ENCODE results near the gene AOC3. TPM values are rescaled to one million over a fixed set of nuclear protein-coding genes. Genes with fewer than 3 reads are reported as not detected.

Gene AOC3
- total and polyA plus RNA-seq, 2 donors (not counting 3 experiments of a cell fraction or from before 2014, with no cell fraction given): 0.11 to 0.27 TPM

DNA sequence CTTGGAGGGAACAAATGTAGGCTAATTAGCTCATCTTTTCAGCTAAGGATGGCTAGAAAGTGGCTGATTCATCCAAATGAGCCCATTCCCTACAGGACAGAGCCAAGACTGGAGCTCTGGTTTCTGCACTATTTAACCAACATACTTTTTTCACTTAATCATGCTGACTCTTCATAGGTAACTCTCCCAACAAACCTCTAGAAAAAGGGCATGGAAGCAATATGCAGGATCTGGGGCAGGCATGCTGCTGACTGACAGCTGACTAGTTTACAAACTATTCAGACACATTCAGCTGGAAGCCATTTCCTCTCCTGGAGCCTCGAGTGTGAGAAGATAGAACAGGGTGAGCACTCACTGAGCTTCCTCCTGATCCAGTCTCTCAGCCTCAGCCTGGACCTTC lies 33.1 kb upstream of the AOC3 start:
- peaks cover 7% of the 10 kb centered on the region for H3K79me2 ChIP-seq (ENCODE audit: control insufficient read depth, insufficient read depth, low read length)
- dilution Hi-C loops (cut with MboI; ENCODE audit: extremely low pct_ligation_motif_present, low sequenced_read_pairs): loop anchor here (10.0 kb wide), 1 partner anchor 213 kb away; the partner anchor contains the start of genes RETREG3 and TUBG1
- H2AFZ ChIP-seq (ENCODE audit: low read depth, low read length): no peak overlapping the region
- TF ChIP-seq FOS (IDR thresholded peaks at IDR 0.05; ENCODE audit: borderline replicate concordance, insufficient read depth, low read length): no peak
- no peak for TF ChIP-seq POLR2A (IDR thresholded peaks at IDR 0.05; ENCODE audit: low read depth, low read length)
- TF ChIP-seq, protein P1, sequence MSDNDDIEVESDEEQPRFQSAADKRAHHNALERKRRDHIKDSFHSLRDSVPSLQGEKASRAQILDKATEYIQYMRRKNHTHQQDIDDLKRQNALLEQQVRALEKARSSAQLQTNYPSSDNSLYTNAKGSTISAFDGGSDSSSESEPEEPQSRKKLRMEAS (IDR thresholded peaks at IDR 0.05; ENCODE audit: insufficient read depth, insufficient read length): no peak
- TF ChIP-seq, protein P2, sequence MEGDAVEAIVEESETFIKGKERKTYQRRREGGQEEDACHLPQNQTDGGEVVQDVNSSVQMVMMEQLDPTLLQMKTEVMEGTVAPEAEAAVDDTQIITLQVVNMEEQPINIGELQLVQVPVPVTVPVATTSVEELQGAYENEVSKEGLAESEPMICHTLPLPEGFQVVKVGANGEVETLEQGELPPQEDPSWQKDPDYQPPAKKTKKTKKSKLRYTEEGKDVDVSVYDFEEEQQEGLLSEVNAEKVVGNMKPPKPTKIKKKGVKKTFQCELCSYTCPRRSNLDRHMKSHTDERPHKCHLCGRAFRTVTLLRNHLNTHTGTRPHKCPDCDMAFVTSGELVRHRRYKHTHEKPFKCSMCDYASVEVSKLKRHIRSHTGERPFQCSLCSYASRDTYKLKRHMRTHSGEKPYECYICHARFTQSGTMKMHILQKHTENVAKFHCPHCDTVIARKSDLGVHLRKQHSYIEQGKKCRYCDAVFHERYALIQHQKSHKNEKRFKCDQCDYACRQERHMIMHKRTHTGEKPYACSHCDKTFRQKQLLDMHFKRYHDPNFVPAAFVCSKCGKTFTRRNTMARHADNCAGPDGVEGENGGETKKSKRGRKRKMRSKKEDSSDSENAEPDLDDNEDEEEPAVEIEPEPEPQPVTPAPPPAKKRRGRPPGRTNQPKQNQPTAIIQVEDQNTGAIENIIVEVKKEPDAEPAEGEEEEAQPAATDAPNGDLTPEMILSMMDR (IDR thresholded peaks at IDR 0.05; ENCODE audit: extremely low read depth in 1 of 2, insufficient read depth in 1 of 2, low read depth in 1 of 2, low read length in 2 of 2): no peak
- no peak for TF ChIP-seq JUN (IDR thresholded peaks at IDR 0.05; ENCODE audit: borderline replicate concordance, insufficient read depth, insufficient read length, low read depth)
- no peak for TF ChIP-seq POLR2AphosphoS5 (IDR thresholded peaks at IDR 0.05; ENCODE audit: insufficient read depth, low read depth, low read length)
- no peak for TF ChIP-seq EZH2 (IDR thresholded peaks at IDR 0.05; ENCODE audit: borderline replicate concordance, low read depth, low read length, severe bottlenecking)
- no peak for TF ChIP-seq MYC (IDR thresholded peaks at IDR 0.05; ENCODE audit: low read depth, low read length)
- no peak for TF ChIP-seq GATA2 (IDR thresholded peaks at IDR 0.05; ENCODE audit: insufficient read depth, insufficient read length, low read depth, low read length)
- H4K20me1 ChIP-seq (replicated peaks; ENCODE audit: control insufficient read depth, extremely low read depth, insufficient read depth, low read length): no peaks in the 10 kb centered on the region
- no peak overlapping the region for H3K4me2 ChIP-seq (ENCODE audit: insufficient read depth, low read length)
- H3K4me1 ChIP-seq (ENCODE audit: control insufficient read depth, extremely low read depth, insufficient read depth, low read length): peaks cover 20% of the 10 kb centered on the region
- no peak overlapping the region for H3K27ac ChIP-seq (ENCODE audit: insufficient read depth, low read depth, low read length)
- no TSS peak for BruUV-seq (replicated peaks)
- H3K9ac ChIP-seq (replicated peaks; ENCODE audit: extremely low read depth, insufficient read depth, low read length): no peak overlapping the region
- FAIRE-seq (no peak), DNase-seq (ENCODE audit: low read depth, low spot score) (no peak)
- H3K27me3 ChIP-seq (ENCODE audit: control insufficient read depth in 2 of 2, insufficient read depth in 2 of 2, low read length in 2 of 2): no peaks in the 10 kb centered on the region
- no peak overlapping the region for H3K4me3 ChIP-seq (replicated peaks in 1 of 3; ENCODE audit: insufficient read depth in 1 of 3, low read depth in 1 of 3, low read length in 3 of 3)
- H3K36me3 ChIP-seq (ENCODE audit: control insufficient read depth in 2 of 2, extremely low read depth in 1 of 2, insufficient read depth in 2 of 2, low read length in 2 of 2): peaks cover 19 to 21% of the 10 kb centered on the region in 2 experiments
- intact Hi-C loops (cut with micrococcal nuclease): no loop called here
- H3K9me1 ChIP-seq (replicated peaks; ENCODE audit: control insufficient read depth, extremely low read depth, insufficient read depth, low read length): no peaks in the 10 kb centered on the region
- CTCF ChIA-PET: interaction anchor here (0.8 to 1.2 kb wide), 6 partner anchors 8 to 121 kb away, joined by 3 to 6 read pairs (median 3); partner anchors contain the start of gene PSME3
- POLR2A ChIA-PET: no interaction called here
- H3K9me3 ChIP-seq (replicated peaks; ENCODE audit: control insufficient read depth, insufficient read depth, low read length): no peaks in the 10 kb centered on the region

Data from endothelial cell of umbilical vein (primary cell).